ENCODE data around the gene MTCL1. TPM values are rescaled to one million over a fixed set of nuclear protein-coding genes. Genes with fewer than 3 reads are reported as not detected.

Gene MTCL1
- total RNA-seq, 3 donors from 2014 or later (not counting 1 experiment from before 2014, with no cell fraction given) = 0.38 to 1.5 (median 0.43) TPM

DNA sequence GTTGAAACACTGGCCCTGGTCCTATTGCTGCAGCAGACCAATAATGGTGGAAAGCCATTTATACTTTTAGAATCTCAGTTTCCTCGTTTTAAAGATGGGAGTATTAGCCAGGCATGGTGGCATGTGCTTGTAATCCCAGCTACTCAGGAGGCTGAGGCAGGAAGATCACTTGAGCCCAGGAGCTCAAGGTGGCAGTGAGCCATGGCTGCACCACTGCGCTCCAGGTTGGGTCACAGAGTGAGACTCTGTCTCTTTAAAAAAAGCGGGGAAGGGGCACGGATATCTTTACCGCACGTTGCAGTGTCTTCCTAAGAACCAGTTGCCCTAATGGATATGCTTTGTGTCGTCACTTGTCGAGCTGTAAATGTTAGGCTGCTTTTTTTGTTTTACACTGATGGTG lies 8.3 kb downstream of the MTCL1 start:
- no peaks in the 10 kb centered on the region for H3K4me1 Mint-ChIP-seq
- TF ChIP-seq, protein P1, sequence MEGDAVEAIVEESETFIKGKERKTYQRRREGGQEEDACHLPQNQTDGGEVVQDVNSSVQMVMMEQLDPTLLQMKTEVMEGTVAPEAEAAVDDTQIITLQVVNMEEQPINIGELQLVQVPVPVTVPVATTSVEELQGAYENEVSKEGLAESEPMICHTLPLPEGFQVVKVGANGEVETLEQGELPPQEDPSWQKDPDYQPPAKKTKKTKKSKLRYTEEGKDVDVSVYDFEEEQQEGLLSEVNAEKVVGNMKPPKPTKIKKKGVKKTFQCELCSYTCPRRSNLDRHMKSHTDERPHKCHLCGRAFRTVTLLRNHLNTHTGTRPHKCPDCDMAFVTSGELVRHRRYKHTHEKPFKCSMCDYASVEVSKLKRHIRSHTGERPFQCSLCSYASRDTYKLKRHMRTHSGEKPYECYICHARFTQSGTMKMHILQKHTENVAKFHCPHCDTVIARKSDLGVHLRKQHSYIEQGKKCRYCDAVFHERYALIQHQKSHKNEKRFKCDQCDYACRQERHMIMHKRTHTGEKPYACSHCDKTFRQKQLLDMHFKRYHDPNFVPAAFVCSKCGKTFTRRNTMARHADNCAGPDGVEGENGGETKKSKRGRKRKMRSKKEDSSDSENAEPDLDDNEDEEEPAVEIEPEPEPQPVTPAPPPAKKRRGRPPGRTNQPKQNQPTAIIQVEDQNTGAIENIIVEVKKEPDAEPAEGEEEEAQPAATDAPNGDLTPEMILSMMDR (IDR thresholded peaks at IDR 0.05) = no peak
- no peaks in the 10 kb centered on the region for H3K36me3 Mint-ChIP-seq
- no peaks in the 10 kb centered on the region for H3K9me3 ChIP-seq (ENCODE audit: control insufficient read depth, insufficient read depth, low read length)
- no peak overlapping the region for H3K27ac Mint-ChIP-seq
- ATAC-seq (no peak), DNase-seq (no peak)
- peaks cover 46 to 75% of the 10 kb centered on the region in 2 donors for H3K27me3 Mint-ChIP-seq (ENCODE audit: low read depth in 2 of 2)
- 63% methylated on average over 8 of the region's 8 CpGs for WGBS (ENCODE audit: insufficient coverage)
- H3K4me3 Mint-ChIP-seq = no peak overlapping the region
- H3K36me3 ChIP-seq (ENCODE audit: control insufficient read depth, insufficient read depth, low read length) = no peaks in the 10 kb centered on the region
- no peak overlapping the region for H3K27ac ChIP-seq (ENCODE audit: low read length)
- peaks cover 5% of the 10 kb centered on the region for H3K27me3 ChIP-seq (ENCODE audit: control insufficient read depth, insufficient read depth, low read length)
- intact Hi-C loops (cut with micrococcal nuclease) = no loop called here
- H3K4me1 ChIP-seq (ENCODE audit: control insufficient read depth, insufficient read depth, low read length) = no peaks in the 10 kb centered on the region
- no peaks in the 10 kb centered on the region for H3K9me3 Mint-ChIP-seq
- H3K4me3 ChIP-seq (ENCODE audit: low read length) = no peak overlapping the region

DNA sequence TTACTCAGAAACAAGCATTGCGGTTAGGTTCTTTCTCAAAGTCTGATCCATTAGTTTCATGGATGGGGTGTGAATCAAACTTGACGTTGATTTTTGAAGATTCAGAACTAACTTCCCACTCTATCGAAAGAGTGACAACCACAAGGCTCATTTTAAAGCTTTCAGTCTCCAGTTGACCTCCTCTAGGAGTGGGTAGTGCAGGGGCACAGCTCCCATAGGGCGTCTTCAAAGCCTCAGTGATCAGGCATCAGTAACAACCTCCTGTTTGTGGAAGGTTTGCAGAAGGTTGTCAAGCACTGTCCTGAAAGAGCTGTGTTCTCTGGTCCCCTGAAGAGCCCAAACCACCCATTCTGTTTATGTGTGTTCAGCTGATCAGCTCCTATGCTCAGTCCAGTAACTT lies 10.2 kb downstream of the MTCL1 start:
- TF ChIP-seq, protein P1 (IDR thresholded peaks at IDR 0.05) = no peak
- H3K4me1 ChIP-seq (ENCODE audit: control insufficient read depth, insufficient read depth, low read length) = no peaks in the 10 kb centered on the region
- H3K9me3 Mint-ChIP-seq = no peaks in the 10 kb centered on the region
- 44% methylated on average over 1 of the region's 4 CpGs for WGBS (ENCODE audit: insufficient coverage)
- ATAC-seq (no peak), DNase-seq (no peak)
- H3K27me3 ChIP-seq (ENCODE audit: control insufficient read depth, insufficient read depth, low read length) = no peaks in the 10 kb centered on the region
- H3K4me1 Mint-ChIP-seq = no peaks in the 10 kb centered on the region
- H3K27ac ChIP-seq (ENCODE audit: low read length) = no peak overlapping the region
- no peak overlapping the region for H3K4me3 ChIP-seq (ENCODE audit: low read length)
- H3K27me3 Mint-ChIP-seq (ENCODE audit: low read depth in 2 of 2) = peaks cover 40 to 65% of the 10 kb centered on the region in 2 donors
- no peaks in the 10 kb centered on the region for H3K36me3 ChIP-seq (ENCODE audit: control insufficient read depth, insufficient read depth, low read length)
- intact Hi-C loops (cut with micrococcal nuclease) = no loop called here
- no peak overlapping the region for H3K27ac Mint-ChIP-seq
- H3K9me3 ChIP-seq (ENCODE audit: control insufficient read depth, insufficient read depth, low read length) = no peaks in the 10 kb centered on the region
- H3K36me3 Mint-ChIP-seq = no peaks in the 10 kb centered on the region
- no peak overlapping the region for H3K4me3 Mint-ChIP-seq

DNA sequence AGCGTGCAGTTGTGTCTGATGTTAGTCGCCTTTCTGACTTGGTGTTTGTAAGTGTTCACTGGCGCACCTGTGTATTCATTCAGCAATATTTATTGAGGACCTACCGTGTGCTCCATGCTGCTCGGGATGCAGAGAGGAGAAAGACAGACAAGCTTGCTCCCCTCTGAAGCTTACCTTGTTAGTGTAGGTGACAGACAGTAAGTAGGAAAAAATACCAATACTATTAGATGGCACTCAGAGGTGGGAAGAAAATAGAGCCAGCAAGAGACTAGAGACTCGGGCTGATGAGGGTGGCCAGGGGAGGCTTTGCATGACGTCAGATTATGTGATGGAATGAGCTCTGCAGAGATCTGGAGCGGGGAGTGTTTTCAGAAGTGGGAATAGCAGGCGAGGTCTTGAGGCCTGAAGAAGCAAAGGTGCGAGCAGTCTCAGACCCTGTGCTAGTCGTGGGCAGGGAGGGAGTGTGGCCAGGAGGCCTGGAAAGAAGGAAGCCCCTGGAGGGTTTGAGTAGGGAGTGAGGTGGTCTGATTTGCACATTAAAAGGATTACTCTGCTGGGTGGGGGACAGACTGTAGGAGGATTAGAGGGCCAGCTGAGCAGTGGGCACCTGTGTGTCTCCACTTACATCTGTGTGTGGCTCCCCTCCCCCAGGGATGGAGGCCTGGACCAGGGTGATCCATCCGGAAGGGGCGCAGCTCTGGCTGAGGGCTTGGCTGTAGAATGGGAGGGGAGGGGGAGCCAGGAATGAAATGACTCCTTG lies 11.8 kb downstream of the MTCL1 start:
- Mint-ChIP-seq H3K9me3 (no peaks in the 10 kb centered on the region), H3K4me1 (no peaks in the 10 kb centered on the region)
- intact Hi-C loops (cut with micrococcal nuclease) = no loop called here

More for the DNA sequence above, 11.8 kb downstream of the MTCL1 start:
- H3K4me3 ChIP-seq (ENCODE audit: low read length) = no peak overlapping the region
- H3K27me3 Mint-ChIP-seq (ENCODE audit: low read depth in 2 of 2) = peaks cover 43 to 58% of the 10 kb centered on the region in 2 donors
- no peaks in the 10 kb centered on the region for H3K36me3 Mint-ChIP-seq
- ATAC-seq (no peak), DNase-seq (no peak)
- no peaks in the 10 kb centered on the region for H3K4me1 ChIP-seq (ENCODE audit: control insufficient read depth, insufficient read depth, low read length)
- no peaks in the 10 kb centered on the region for H3K9me3 ChIP-seq (ENCODE audit: control insufficient read depth, insufficient read depth, low read length)
- H3K27ac Mint-ChIP-seq = no peak overlapping the region
- TF ChIP-seq, protein P1 (IDR thresholded peaks at IDR 0.05) = no peak
- no peaks in the 10 kb centered on the region for H3K27me3 ChIP-seq (ENCODE audit: control insufficient read depth, insufficient read depth, low read length)
- WGBS (ENCODE audit: insufficient coverage) = 85% methylated on average over 13 of the region's 13 CpGs
- H3K36me3 ChIP-seq (ENCODE audit: control insufficient read depth, insufficient read depth, low read length) = no peaks in the 10 kb centered on the region
- H3K27ac ChIP-seq (ENCODE audit: low read length) = no peak overlapping the region
- no peak overlapping the region for H3K4me3 Mint-ChIP-seq

Data from natural killer cell (primary cell).